GM23338 (cell line): ENCODE results near the gene AP1G2. TPM values are rescaled to one million over a fixed set of nuclear protein-coding genes. Genes with fewer than 3 reads are reported as not detected.
A peak's percentile ranks its signal among the peaks of the same experiment; 100 is the strongest.

ENCODE experiments used
- ATAC-seq: fragments of 200-7000 bp; cut with Tn5 transposase; 3 replicates; pipeline ENCODE4 v1.9.1; 2020
- DNase-seq: peaks from one replicate; pipeline ENCODE4 v3.0.0-alpha.2; 2015; ENCODE audit warnings: low spot score
- H2AFZ ChIP-seq: fragments of 200-600 bp; sonication (generic); 2 replicates; pipeline ENCODE4 v1.8.0; 2016; ENCODE audit warnings: antibody characterized with exemption, mild to moderate bottlenecking, moderate library complexity
- H3F3A ChIP-seq: fragments of 200-600 bp; sonication (generic); replicated peaks from 2 replicates; pipeline ENCODE4 v1.8.0; 2017; ENCODE audit warnings: antibody characterized with exemption, mixed run types, low read depth
- H3K27ac ChIP-seq: fragments of 200-600 bp; sonication (generic); 2 replicates; pipeline ENCODE4 v1.6.1; 2016; ENCODE audit warnings: low read depth
- H3K27me3 ChIP-seq: fragments of 200-600 bp; sonication (generic); 2 replicates; pipeline ENCODE4 v1.8.0; 2016; ENCODE audit warnings: mild to moderate bottlenecking, mixed run types, moderate library complexity; ENCODE audit not compliant: insufficient read depth
- H3K36me3 ChIP-seq: fragments of 200-600 bp; sonication (generic); 2 replicates; pipeline ENCODE4 v1.8.0; 2016; ENCODE audit warnings: mild to moderate bottlenecking; ENCODE audit not compliant: insufficient read depth
- H3K4me1 ChIP-seq: fragments of 200-600 bp; sonication (generic); 2 replicates; pipeline ENCODE4 v1.8.0; 2016; ENCODE audit warnings: mild to moderate bottlenecking, moderate library complexity; ENCODE audit not compliant: insufficient read depth
- H3K4me2 ChIP-seq: fragments of 200-600 bp; sonication (generic); 2 replicates; pipeline ENCODE4 v1.7.1; 2017; ENCODE audit warnings: mixed run types
- H3K4me3 ChIP-seq: fragments of 200-600 bp; sonication (generic); 2 replicates; pipeline ENCODE4 v1.6.1; 2016; ENCODE audit warnings: mixed run types
- H3K79me2 ChIP-seq: fragments of 200-600 bp; sonication (generic); replicated peaks from 2 replicates; pipeline ENCODE4 v1.8.0; 2017; ENCODE audit warnings: mild to moderate bottlenecking; ENCODE audit not compliant: insufficient read depth
- H3K9me2 ChIP-seq: fragments of 200-600 bp; sonication (generic); 2 replicates; pipeline ENCODE4 v1.8.0; 2017; ENCODE audit not compliant: insufficient read depth
- H4K20me1 ChIP-seq: fragments of 200-600 bp; sonication (generic); replicated peaks from 2 replicates; pipeline ENCODE4 v1.8.0; 2017; ENCODE audit warnings: mild to moderate bottlenecking; ENCODE audit not compliant: insufficient read depth
- H3K27ac Mint-ChIP-seq: 2 replicates; pipeline ENCODE4 v1.8.0; 2020; ENCODE audit warnings: inconsistent platforms, mild to moderate bottlenecking, moderate library complexity, mixed read lengths
- H3K27me3 Mint-ChIP-seq: 3 replicates; pipeline ENCODE4 v1.8.0; 2022; ENCODE audit warnings: low read depth, mild to moderate bottlenecking, moderate library complexity, mixed read lengths, inconsistent platforms; ENCODE audit not compliant: insufficient read depth, poor library complexity
- H3K36me3 Mint-ChIP-seq: 3 replicates; pipeline ENCODE4 v1.8.0; 2021; ENCODE audit warnings: low read depth, mild to moderate bottlenecking, inconsistent platforms, moderate library complexity, mixed read lengths
- H3K4me1 Mint-ChIP-seq: 3 replicates; pipeline ENCODE4 v1.8.0; 2020; ENCODE audit warnings: mild to moderate bottlenecking, inconsistent platforms, mixed read lengths
- H3K4me3 Mint-ChIP-seq: 3 replicates; pipeline ENCODE4 v1.8.0; 2021; ENCODE audit warnings: moderate library complexity, mild to moderate bottlenecking, inconsistent platforms, mixed read lengths
- H3K9me3 Mint-ChIP-seq: 3 replicates; pipeline ENCODE4 v1.8.0; 2020; ENCODE audit warnings: moderate library complexity, mild to moderate bottlenecking, inconsistent platforms, mixed read lengths
- CTCF ChIP-seq, 2 experiments: fragments of 200-600 bp in 1 of 2; sonication (generic) in 1 of 2; conservative IDR thresholded peaks; 2 replicates each; pipeline versions ENCODE4 v1.5.1 to v1.6.1; 2016 to 2017; ENCODE audit warnings: antibody characterized with exemption in 2 of 2, low read depth in 2 of 2, mild to moderate bottlenecking in 2 of 2, moderate library complexity in 1 of 2
- EZH2phosphoT487 ChIP-seq: fragments of 200-600 bp; sonication (generic); IDR thresholded peaks from one replicate; pipeline ENCODE4 v1.8.1; 2018; ENCODE audit warnings: antibody characterized with exemption; ENCODE audit not compliant: unreplicated experiment
- NANOG ChIP-seq: IDR thresholded peaks from 2 replicates; pipeline ENCODE4 v1.6.1; 2016; ENCODE audit warnings: antibody characterized with exemption, borderline replicate concordance
- REST ChIP-seq: IDR thresholded peaks from one replicate; pipeline ENCODE4 v1.6.1; 2018; ENCODE audit warnings: antibody characterized with exemption; ENCODE audit not compliant: unreplicated experiment
- STAT1 ChIP-seq: IDR thresholded peaks from one replicate; pipeline ENCODE4 v1.6.1; 2016; ENCODE audit warnings: antibody characterized with exemption; ENCODE audit not compliant: unreplicated experiment
- polyA plus RNA-seq: library from polyadenylated mRNA; unstranded; fragments of >200 nt; fragmentation: Nextera tagmentation; extraction: Ambion mirVana; gene quantifications from 2 replicates; pipeline ENCODE4 v1.2.1, GENCODE V29; 2016
- total RNA-seq: library from RNA; depleted of rRNA; stranded (reverse); fragments of >200 nt; shearing (Covaris generic); gene quantifications from 2 replicates; pipeline ENCODE4 v1.2.3, GENCODE V29; 2014

AP1G2 gene
- total and polyA plus RNA-seq, 2 experiments from 2014 or later = 55.3 to 63.5 TPM

GRCh38 chr14:23579311-23579630, 11.7 kb upstream of the AP1G2 start (continued):
- TF ChIP-seq CTCF (conservative IDR thresholded peaks at IDR 0.05; ENCODE audit: low read depth in 2 of 2) (no peak), STAT1 (no peak), NANOG (no peak)

GRCh38 chr14:23578560-23579310, 11.1 kb upstream of the AP1G2 start, which contains the start of gene JPH4:
Gene JPH4 (minus strand): TSS chr14:23578790. CDS start chr14:23577453, 1,337 bp downstream.
- 0 out of 2 replicates have a peak within 1 kb of the TSS, but pooled peaks have one; percentile 68 for H3K27ac ChIP-seq
- peak within 1 kb of the TSS; percentile 86 for H3K4me3 Mint-ChIP-seq
- no peak within 1 kb of the TSS; the same call in 1 of the 2 replicates for H3K27ac Mint-ChIP-seq
- peaks cover 15% of the 10 kb centered on the region for H3K4me1 ChIP-seq
- peak within 1 kb of the TSS; percentile 90 for H3K4me3 ChIP-seq
- H3K4me1 Mint-ChIP-seq = peaks cover 24% of the 10 kb centered on the region
- no peaks in the 10 kb centered on the region for H3K36me3 ChIP-seq
- peaks cover 31% of the 10 kb centered on the region for H3K27me3 Mint-ChIP-seq
- H2AFZ ChIP-seq = peak within 1 kb of the TSS; percentile 78; the same call in 1 of the 2 replicates
- TF ChIP-seq REST = no peak
- TF ChIP-seq EZH2phosphoT487 = no peak
- peaks cover 10% of the 10 kb centered on the region for H3K79me2 ChIP-seq
- peaks cover 16% of the 10 kb centered on the region for H4K20me1 ChIP-seq
- H3K36me3 Mint-ChIP-seq = peaks cover 11% of the 10 kb centered on the region
- DNase-seq (peak; percentile 79), ATAC-seq (peak; percentile 12)
- H3K27me3 ChIP-seq = peaks cover 32% of the 10 kb centered on the region
- peaks cover 15% of the 10 kb centered on the region; the same call in 1 of the 2 replicates for H3F3A ChIP-seq
- H3K9me3 Mint-ChIP-seq = peaks cover 4% of the 10 kb centered on the region
- H3K9me2 ChIP-seq = no peaks in the 10 kb centered on the region
- peak within 1 kb of the TSS; percentile 98 for H3K4me2 ChIP-seq
